NT2/D1 (cell line): ENCODE measurements around the gene CHMP4A.

Source experiments
- SUZ12 ChIP-seq: IDR thresholded peaks from 2 replicates; pipeline ENCODE4 v1.6.1; 2011; ENCODE audit not compliant: insufficient read length, insufficient read depth; ENCODE audit errors: extremely low read depth
- YY1 ChIP-seq: IDR thresholded peaks from 2 replicates; pipeline ENCODE4 v1.6.1; 2011; ENCODE audit not compliant: insufficient read length, insufficient read depth

GRCh38 chr14:24189460-24189859, 23.8 kb downstream of the CHMP4A start:
- no peak for TF ChIP-seq YY1
- TF ChIP-seq SUZ12 = no peak
